Upper lobe of right lung (tissue), 1 donor: Measurements from ENCODE around the gene CCDC174. TPM values are rescaled to one million over a fixed set of nuclear protein-coding genes. Genes with fewer than 3 reads are reported as not detected.

ENCODE experiments used
- ATAC-seq: fragments of 200-7000 bp; cut with Tn5 transposase; one replicate; pipeline ENCODE4 v1.9.1; 2020; ENCODE audit warnings: mild to moderate bottlenecking, moderate library complexity
- DNase-seq: peaks from one replicate; pipeline ENCODE4 v3.0.0-alpha.2; 2020
- H3K27ac ChIP-seq: fragments of 200-600 bp; one replicate; pipeline ENCODE4 v1.8.0; 2022
- H3K27me3 ChIP-seq: fragments of 200-600 bp; one replicate; pipeline ENCODE4 v1.8.0; 2022; ENCODE audit warnings: mild to moderate bottlenecking
- H3K36me3 ChIP-seq: fragments of 200-600 bp; one replicate; pipeline ENCODE4 v1.8.0; 2022
- H3K4me1 ChIP-seq: fragments of 200-600 bp; one replicate; pipeline ENCODE4 v1.8.0; 2022
- H3K4me3 ChIP-seq: fragments of 200-600 bp; one replicate; pipeline ENCODE4 v1.8.0; 2022; ENCODE audit warnings: mild to moderate bottlenecking
- H3K9me3 ChIP-seq: fragments of 200-600 bp; one replicate; pipeline ENCODE4 v1.8.0; 2022
- intact Hi-C: fragments of 100-400 bp; cut with DNase I; formaldehyde crosslinking; loops from one replicate; pipeline ENCODE4 v1.11.0; 2022
- total RNA-seq: library from RNA; stranded (reverse); fragmentation: NEBNext Ultra II Directional; extraction: Animal tissue kit (Norgen Biotek cat#: 25700); gene quantifications from one replicate; pipeline ENCODE4 v1.2.1, GENCODE V29; 2021
- TF ChIP-seq, protein P1 (sequence below): fragments of 200-600 bp; IDR thresholded peaks from one replicate; pipeline ENCODE4 v1.8.0; 2022; ENCODE audit warnings: antibody characterized with exemption
- donor health status: DM: no; HTN: yes; CAD: no; lungs with severe emphysema.

CCDC174 gene
- total RNA-seq, 1 donor from 2014 or later: 22.1 TPM

DNA sequence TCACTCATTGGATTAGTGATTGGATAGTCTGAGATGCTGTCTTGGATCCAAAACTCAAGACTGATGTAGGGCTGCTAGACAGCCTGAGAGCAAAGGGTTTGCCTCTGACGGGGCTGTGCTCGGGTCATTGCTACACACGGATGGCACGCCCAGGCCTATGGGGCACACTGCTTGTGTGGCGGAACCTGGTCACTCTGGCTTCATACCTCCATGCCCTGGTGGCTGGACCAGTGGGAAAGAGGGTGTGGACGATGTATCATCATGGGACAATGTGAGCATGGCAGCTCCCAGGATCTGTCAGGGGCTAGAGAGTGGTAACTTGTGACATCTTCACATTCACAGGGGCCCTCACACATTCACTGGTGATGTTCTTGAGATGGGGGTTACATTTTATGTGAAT lies 18.1 kb upstream of the CCDC174 start:
- no peak overlapping the region for H3K4me3 ChIP-seq
- DNase-seq: no peak
- no peaks in the 10 kb centered on the region for H3K9me3 ChIP-seq
- ATAC-seq: no peak
- intact Hi-C loops: no loop called here
- no peaks in the 10 kb centered on the region for H3K4me1 ChIP-seq
- H3K36me3 ChIP-seq: no peaks in the 10 kb centered on the region
- TF ChIP-seq, protein P1, sequence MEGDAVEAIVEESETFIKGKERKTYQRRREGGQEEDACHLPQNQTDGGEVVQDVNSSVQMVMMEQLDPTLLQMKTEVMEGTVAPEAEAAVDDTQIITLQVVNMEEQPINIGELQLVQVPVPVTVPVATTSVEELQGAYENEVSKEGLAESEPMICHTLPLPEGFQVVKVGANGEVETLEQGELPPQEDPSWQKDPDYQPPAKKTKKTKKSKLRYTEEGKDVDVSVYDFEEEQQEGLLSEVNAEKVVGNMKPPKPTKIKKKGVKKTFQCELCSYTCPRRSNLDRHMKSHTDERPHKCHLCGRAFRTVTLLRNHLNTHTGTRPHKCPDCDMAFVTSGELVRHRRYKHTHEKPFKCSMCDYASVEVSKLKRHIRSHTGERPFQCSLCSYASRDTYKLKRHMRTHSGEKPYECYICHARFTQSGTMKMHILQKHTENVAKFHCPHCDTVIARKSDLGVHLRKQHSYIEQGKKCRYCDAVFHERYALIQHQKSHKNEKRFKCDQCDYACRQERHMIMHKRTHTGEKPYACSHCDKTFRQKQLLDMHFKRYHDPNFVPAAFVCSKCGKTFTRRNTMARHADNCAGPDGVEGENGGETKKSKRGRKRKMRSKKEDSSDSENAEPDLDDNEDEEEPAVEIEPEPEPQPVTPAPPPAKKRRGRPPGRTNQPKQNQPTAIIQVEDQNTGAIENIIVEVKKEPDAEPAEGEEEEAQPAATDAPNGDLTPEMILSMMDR: no peak
- no peak overlapping the region for H3K27ac ChIP-seq
- peaks cover 17% of the 10 kb centered on the region for H3K27me3 ChIP-seq

DNA sequence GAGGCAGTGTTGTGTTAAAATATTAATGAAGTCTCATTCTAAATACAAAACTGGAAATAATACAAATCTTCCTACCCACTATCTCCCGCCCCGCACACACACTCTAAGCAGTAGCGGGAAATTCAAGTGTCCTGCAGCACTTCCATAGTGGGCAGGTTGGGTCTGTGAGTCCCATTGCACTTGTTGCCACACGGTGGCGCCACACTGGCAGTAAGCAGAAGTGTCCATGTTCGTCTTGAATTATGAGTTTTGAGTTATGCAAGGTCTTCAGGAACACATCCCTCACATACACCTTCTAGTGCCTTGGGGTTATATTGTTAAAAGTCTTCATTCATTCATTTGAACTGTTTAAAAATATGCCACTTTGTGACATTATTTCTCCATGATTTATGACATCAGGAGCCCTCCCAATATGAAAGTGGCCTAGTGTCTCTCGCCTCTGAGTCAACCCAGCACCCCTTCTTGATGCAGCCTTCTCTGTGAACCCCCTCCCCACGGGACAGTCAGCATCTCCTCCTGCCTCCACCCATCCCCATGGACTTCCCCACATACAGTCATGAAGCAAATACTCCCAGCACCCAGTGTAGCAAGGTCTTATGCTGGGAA lies 17.6 kb upstream of the CCDC174 start:
- H3K27me3 ChIP-seq: peaks cover 22% of the 10 kb centered on the region
- ATAC-seq (peak; percentile 89), DNase-seq (peak; percentile 80)
- intact Hi-C loops: no loop called here
- no peak overlapping the region for H3K4me3 ChIP-seq
- H3K36me3 ChIP-seq: no peaks in the 10 kb centered on the region
- no peaks in the 10 kb centered on the region for H3K9me3 ChIP-seq
- TF ChIP-seq, protein P1: peak; percentile 88
- no peak overlapping the region for H3K27ac ChIP-seq
- no peaks in the 10 kb centered on the region for H3K4me1 ChIP-seq

DNA sequence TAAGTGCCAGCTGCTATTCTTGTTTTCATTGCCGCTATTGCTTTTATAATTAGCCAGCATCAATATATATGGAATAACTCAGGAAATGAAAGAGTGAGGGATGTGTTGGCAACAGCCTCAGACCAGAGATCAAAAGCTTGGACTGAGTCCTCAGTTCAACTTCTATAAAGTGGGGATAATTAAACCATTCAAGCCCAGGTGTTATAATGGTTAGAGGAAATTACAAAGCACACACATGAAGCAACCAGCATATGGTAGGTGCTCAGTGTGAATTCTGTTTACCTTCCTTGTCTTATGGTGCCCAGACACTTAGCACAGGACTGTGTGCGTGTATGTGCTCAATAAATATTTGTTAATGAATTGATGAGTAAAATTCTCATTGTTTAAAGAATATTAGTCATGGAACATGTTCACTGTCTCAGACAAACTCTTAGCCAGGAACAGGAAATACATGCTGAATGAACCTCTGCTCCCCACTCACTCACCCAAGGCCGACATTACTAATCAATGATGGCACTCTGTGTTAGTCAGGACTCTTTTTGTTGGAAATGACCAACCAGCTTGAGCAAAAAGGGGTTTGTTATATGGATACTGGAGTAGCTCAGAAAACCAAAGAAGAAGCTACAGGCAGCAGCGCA lies 16.7 kb upstream of the CCDC174 start:
- Histone ChIP-seq H3K4me3 (no peak overlapping the region), H3K27ac (no peak overlapping the region), H3K27me3 (peaks cover 23% of the 10 kb centered on the region), H3K4me1 (no peaks in the 10 kb centered on the region), H3K9me3 (no peaks in the 10 kb centered on the region), H3K36me3 (no peaks in the 10 kb centered on the region)
- TF ChIP-seq, protein P1: no peak
- ATAC-seq: no peak
- no peak for DNase-seq
- intact Hi-C loops: no loop called here

DNA sequence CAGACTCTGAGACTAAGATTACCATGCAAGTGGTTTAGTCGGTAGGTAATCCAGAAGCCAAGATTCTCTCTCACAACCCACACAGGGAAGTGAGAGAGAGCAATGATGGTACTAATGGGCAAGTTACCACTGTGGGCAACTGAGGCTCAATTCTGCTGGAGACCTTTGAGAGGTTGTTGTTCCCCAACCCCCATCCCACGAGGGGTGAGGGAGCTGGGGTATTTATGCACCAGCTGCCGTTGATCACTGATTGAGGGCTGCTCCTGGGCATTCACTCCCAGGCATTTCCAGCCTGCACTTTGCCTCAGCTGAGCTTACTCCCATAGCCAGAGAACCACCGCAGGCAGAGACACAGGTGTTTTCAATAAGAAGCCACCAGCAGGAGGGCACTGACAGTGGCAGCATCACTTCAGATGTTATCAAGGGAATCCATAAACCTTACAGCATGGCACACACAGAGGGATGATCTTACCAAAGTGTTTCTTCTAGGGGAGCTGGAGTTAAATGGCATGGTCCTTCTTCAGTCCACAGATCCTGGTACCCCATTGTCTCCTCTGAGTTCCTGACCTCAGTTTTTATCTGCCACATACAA lies 15.0 kb upstream of the CCDC174 start:
- H3K4me3 ChIP-seq: no peak overlapping the region
- H3K27ac ChIP-seq: no peak overlapping the region
- ATAC-seq (no peak), DNase-seq (no peak)
- H3K4me1 ChIP-seq: no peaks in the 10 kb centered on the region
- H3K9me3 ChIP-seq: no peaks in the 10 kb centered on the region
- intact Hi-C loops: no loop called here
- TF ChIP-seq, protein P1: no peak
- H3K36me3 ChIP-seq: no peaks in the 10 kb centered on the region
- H3K27me3 ChIP-seq: peaks cover 38% of the 10 kb centered on the region

DNA sequence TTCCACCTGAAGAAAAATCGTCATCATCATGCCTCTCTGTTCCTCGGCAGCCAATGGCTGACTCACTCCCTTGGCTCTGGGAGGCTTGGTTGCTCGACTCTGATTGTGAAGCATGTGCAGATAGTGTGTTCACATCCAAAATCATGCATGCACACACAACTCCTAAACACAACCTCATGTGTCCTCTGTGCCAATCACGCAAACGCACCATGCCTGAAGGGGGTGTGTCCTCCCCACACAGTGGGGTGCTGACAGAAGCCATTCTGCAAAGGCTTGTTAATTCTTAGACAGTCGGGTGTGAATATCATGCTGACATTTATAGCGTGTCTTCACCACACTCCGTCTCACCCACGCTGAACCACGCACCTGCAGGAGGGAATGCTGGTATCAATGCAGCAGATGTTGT lies 11.4 kb upstream of the CCDC174 start:
- H3K27me3 ChIP-seq: peaks cover 44% of the 10 kb centered on the region
- H3K4me1 ChIP-seq: no peaks in the 10 kb centered on the region
- no peak for ATAC-seq
- no peak overlapping the region for H3K4me3 ChIP-seq
- no peaks in the 10 kb centered on the region for H3K36me3 ChIP-seq
- H3K27ac ChIP-seq: no peak overlapping the region
- intact Hi-C loops: no loop called here
- TF ChIP-seq, protein P1: no peak
- no peak for DNase-seq
- H3K9me3 ChIP-seq: no peaks in the 10 kb centered on the region
